Upper lobe of left lung (tissue), 6 donors: ENCODE data around the gene CD109. TPM values are rescaled to one million over a fixed set of nuclear protein-coding genes. Genes with fewer than 3 reads are reported as not detected.

Experiments
- ATAC-seq, 2 donors: fragments of 200-7000 bp; cut with Tn5 transposase; one replicate each; pipeline ENCODE4 v1.9.1; 2022; ENCODE audit warnings: mild to moderate bottlenecking in 2 of 2, moderate library complexity in 2 of 2; ENCODE audit not compliant: low FRiP score in 2 of 2
- DNase-seq, 2 donors: peaks; one replicate each; pipeline ENCODE4 v3.0.0-alpha.2; 2019 to 2020
- H3K27ac ChIP-seq, 4 donors: fragments of 200-600 bp; sonication (generic); one replicate each; pipeline ENCODE4 v1.5.1; 2016 to 2019
- H3K27me3 ChIP-seq, 4 donors: fragments of 200-600 bp; sonication (generic); one replicate each; pipeline ENCODE4 v1.5.1; 2017 to 2019
- H3K36me3 ChIP-seq, 4 donors: fragments of 200-600 bp; sonication (generic); one replicate each; pipeline ENCODE4 v1.5.1; 2016 to 2019
- H3K4me1 ChIP-seq, 4 donors: fragments of 200-600 bp; sonication (generic); one replicate each; pipeline ENCODE4 v1.5.1; 2018 to 2019
- H3K4me3 ChIP-seq, 4 donors: fragments of 200-600 bp; sonication (generic); one replicate each; pipeline ENCODE4 v1.5.1; 2017 to 2019; ENCODE audit warnings: mild to moderate bottlenecking in 2 of 4, moderate library complexity in 1 of 4
- H3K9me3 ChIP-seq, 4 donors: fragments of 200-600 bp; sonication (generic); one replicate each; pipeline ENCODE4 v1.5.1; 2018 to 2019
- CTCF ChIP-seq, 6 experiments: fragments of 450-650 bp in 4 of 6; fragments of 200-600 bp in 2 of 6; sonication (generic) in 2 of 6; IDR thresholded peaks; one replicate each; pipeline ENCODE4 v1.5.1; 2016 to 2019; ENCODE audit warnings: antibody characterized with exemption in 6 of 6
- EP300 ChIP-seq, 4 donors: sonication (generic); formaldehyde crosslinking; IDR thresholded peaks; one replicate each; pipeline ENCODE4 v1.5.1; 2017; ENCODE audit warnings: antibody characterized with exemption in 4 of 4, control low read depth in 2 of 4
- POLR2A ChIP-seq, 4 donors: fragments of 450-650 bp; IDR thresholded peaks; one replicate each; pipeline ENCODE4 v1.5.1; 2016 to 2017; ENCODE audit warnings: antibody characterized with exemption in 4 of 4, mild to moderate bottlenecking in 2 of 4
- POLR2AphosphoS5 ChIP-seq, 2 donors: sonication (generic); formaldehyde crosslinking; IDR thresholded peaks; one replicate each; pipeline ENCODE4 v1.5.1; 2017; ENCODE audit warnings: antibody characterized with exemption in 2 of 2
- WGBS, 2 donors: methylation state at CpG; one replicate each; pipeline ENCODE4 v1.1.5; 2017 to 2018; 5-methylcytosine and 5-hydroxymethylcytosine counted together
- total RNA-seq, 6 donors: library from RNA; depleted of rRNA in 4 of 6; stranded (reverse); fragments of >200 nt in 4 of 6; gene quantifications; one replicate each; pipeline versions ENCODE4 v1.1.0 to v1.2.1, GENCODE V29; 2016 to 2021
- donor health status: DM: no; HTN: no; CAD: no; lungs with moderate emphysema.
- donor health status: DM: no; HTN: yes; CAD: no; lungs with severe emphysema.

The CD109 gene
- total RNA-seq, 6 donors from 2014 or later = 4.2 to 25.5 (median 21.3) TPM

GRCh38 chr6:73854998-73855718 lies 159.2 kb downstream of the CD109 start:
- Histone ChIP-seq H3K27ac (no peak overlapping the region), H3K4me1 (no peaks in the 10 kb centered on the region), H3K36me3 (no peaks in the 10 kb centered on the region), H3K27me3 (no peaks in the 10 kb centered on the region), H3K4me3 (peak overlapping the region in 1 of 4 donors; percentile 13), H3K9me3 (no peaks in the 10 kb centered on the region)
- ATAC-seq (peak in 1 of 2 donors; percentile 83), DNase-seq (no peak)
- WGBS, 2 donors = 23 to 26% methylated on average over 5 of the region's 5 CpGs
- TF ChIP-seq POLR2A (IDR thresholded peaks at IDR 0.05) (no peak), CTCF (IDR thresholded peaks at IDR 0.05) (peak; percentile 26 to 71 (median 57)), POLR2AphosphoS5 (IDR thresholded peaks at IDR 0.05) (no peak), EP300 (IDR thresholded peaks at IDR 0.05) (no peak)

- 77 to 78% methylated on average over 3 of the region's 3 CpGs for WGBS, 2 donors
- Histone ChIP-seq H3K4me1 (no peaks in the 10 kb centered on the region), H3K27ac (no peak overlapping the region), H3K4me3 (no peak overlapping the region), H3K9me3 (no peaks in the 10 kb centered on the region), H3K36me3 (no peaks in the 10 kb centered on the region), H3K27me3 (no peaks in the 10 kb centered on the region)
- ATAC-seq (no peak), DNase-seq (no peak)
- TF ChIP-seq CTCF (IDR thresholded peaks at IDR 0.05) (no peak), EP300 (IDR thresholded peaks at IDR 0.05) (no peak), POLR2AphosphoS5 (IDR thresholded peaks at IDR 0.05) (no peak), POLR2A (IDR thresholded peaks at IDR 0.05) (no peak)
These were observed 161.4 kb downstream of the CD109 start for GRCh38 chr6:73857341-73857890.

- DNase-seq (no peak), ATAC-seq (no peak)
- H3K4me3 ChIP-seq = no peak overlapping the region
- H3K4me1 ChIP-seq = no peaks in the 10 kb centered on the region
- TF ChIP-seq POLR2A (IDR thresholded peaks at IDR 0.05) (no peak), CTCF (IDR thresholded peaks at IDR 0.05) (no peak), EP300 (IDR thresholded peaks at IDR 0.05) (no peak), POLR2AphosphoS5 (IDR thresholded peaks at IDR 0.05) (no peak)
- H3K9me3 ChIP-seq = no peaks in the 10 kb centered on the region
- 82 to 86% methylated on average over 1 of the region's 1 CpG for WGBS, 2 donors
- H3K27ac ChIP-seq = no peak overlapping the region
- H3K27me3 ChIP-seq = no peaks in the 10 kb centered on the region
- no peaks in the 10 kb centered on the region for H3K36me3 ChIP-seq
These were observed 162.4 kb downstream of the CD109 start for GRCh38 chr6:73858376-73858775.

- TF ChIP-seq POLR2AphosphoS5 (IDR thresholded peaks at IDR 0.05) = no peak
- no peak for TF ChIP-seq EP300 (IDR thresholded peaks at IDR 0.05)
- TF ChIP-seq CTCF (IDR thresholded peaks at IDR 0.05) = no peak
- no peak for TF ChIP-seq POLR2A (IDR thresholded peaks at IDR 0.05)
- 83 to 97% methylated on average over 1 of the region's 1 CpG for WGBS, 2 donors
- no peak for ATAC-seq
- Histone ChIP-seq H3K27me3 (no peaks in the 10 kb centered on the region), H3K4me1 (no peaks in the 10 kb centered on the region), H3K27ac (no peak overlapping the region), H3K36me3 (no peaks in the 10 kb centered on the region), H3K9me3 (no peaks in the 10 kb centered on the region), H3K4me3 (no peak overlapping the region)
- DNase-seq = no peak
These were observed 164.3 kb downstream of the CD109 start for GRCh38 chr6:73860303-73860702.

GRCh38 chr6:73866305-73866704 lies 170.3 kb downstream of the CD109 start:
- no peaks in the 10 kb centered on the region for H3K4me1 ChIP-seq
- no peaks in the 10 kb centered on the region for H3K36me3 ChIP-seq
- no peaks in the 10 kb centered on the region for H3K9me3 ChIP-seq
- ATAC-seq = no peak
- TF ChIP-seq POLR2A (IDR thresholded peaks at IDR 0.05) = no peak
- TF ChIP-seq EP300 (IDR thresholded peaks at IDR 0.05) = no peak
- TF ChIP-seq CTCF (IDR thresholded peaks at IDR 0.05) = no peak
- no peak for TF ChIP-seq POLR2AphosphoS5 (IDR thresholded peaks at IDR 0.05)
- H3K4me3 ChIP-seq = no peak overlapping the region
- no peak for DNase-seq
- no peaks in the 10 kb centered on the region for H3K27me3 ChIP-seq
- no peak overlapping the region for H3K27ac ChIP-seq
